ENCODE data around the gene IDH1.
A peak's percentile ranks its signal among the peaks of the same experiment; 100 is the strongest.

IDH1 gene

GRCh38 chr2:208254871-208255556 is at the start of gene IDH1:
Gene IDH1, minus strand, starts transcription at chr2:208255071. Its CDS starts 3,520 bp downstream, at chr2:208251551.
- DNase-seq (ENCODE audit: low read depth): no peak
- H3K4me3 ChIP-seq (ENCODE audit: low read depth, low read length): peak within 1 kb of the TSS; percentile 94
- TF ChIP-seq, protein P1, sequence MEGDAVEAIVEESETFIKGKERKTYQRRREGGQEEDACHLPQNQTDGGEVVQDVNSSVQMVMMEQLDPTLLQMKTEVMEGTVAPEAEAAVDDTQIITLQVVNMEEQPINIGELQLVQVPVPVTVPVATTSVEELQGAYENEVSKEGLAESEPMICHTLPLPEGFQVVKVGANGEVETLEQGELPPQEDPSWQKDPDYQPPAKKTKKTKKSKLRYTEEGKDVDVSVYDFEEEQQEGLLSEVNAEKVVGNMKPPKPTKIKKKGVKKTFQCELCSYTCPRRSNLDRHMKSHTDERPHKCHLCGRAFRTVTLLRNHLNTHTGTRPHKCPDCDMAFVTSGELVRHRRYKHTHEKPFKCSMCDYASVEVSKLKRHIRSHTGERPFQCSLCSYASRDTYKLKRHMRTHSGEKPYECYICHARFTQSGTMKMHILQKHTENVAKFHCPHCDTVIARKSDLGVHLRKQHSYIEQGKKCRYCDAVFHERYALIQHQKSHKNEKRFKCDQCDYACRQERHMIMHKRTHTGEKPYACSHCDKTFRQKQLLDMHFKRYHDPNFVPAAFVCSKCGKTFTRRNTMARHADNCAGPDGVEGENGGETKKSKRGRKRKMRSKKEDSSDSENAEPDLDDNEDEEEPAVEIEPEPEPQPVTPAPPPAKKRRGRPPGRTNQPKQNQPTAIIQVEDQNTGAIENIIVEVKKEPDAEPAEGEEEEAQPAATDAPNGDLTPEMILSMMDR (IDR thresholded peaks at IDR 0.05; ENCODE audit: control insufficient read depth, extremely low read depth, insufficient read depth): peak; percentile 62

DNA sequence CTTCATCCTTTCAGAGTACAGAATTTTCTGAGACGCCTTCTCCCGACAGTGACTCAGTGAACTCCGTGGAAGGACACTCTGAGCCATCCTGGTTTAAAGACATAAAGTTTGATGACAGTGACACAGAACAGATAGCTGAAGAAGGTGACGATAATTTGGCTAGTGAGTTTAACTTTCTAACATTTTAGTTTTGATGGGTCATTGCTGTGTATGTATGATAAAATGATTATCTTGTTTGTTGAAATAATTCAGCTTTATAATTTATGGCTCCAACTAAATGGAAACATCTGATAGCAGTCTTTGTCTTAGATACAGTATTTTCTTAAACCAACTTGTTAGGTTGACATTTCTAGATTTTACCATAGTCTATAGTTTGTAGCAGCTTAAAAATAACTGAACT is 49.3 kb upstream of the IDH1 start:
- H3K4me3 ChIP-seq (ENCODE audit: low read depth, low read length): no peak overlapping the region
- TF ChIP-seq, protein P1 (IDR thresholded peaks at IDR 0.05; ENCODE audit: control insufficient read depth, extremely low read depth, insufficient read depth): no peak
- no peak for DNase-seq (ENCODE audit: low read depth)

GRCh38 chr2:208300847-208301618 is 46.2 kb upstream of the IDH1 start:
- no peak for DNase-seq (ENCODE audit: low read depth)
- H3K4me3 ChIP-seq (ENCODE audit: low read depth, low read length): no peak overlapping the region
- TF ChIP-seq, protein P1 (IDR thresholded peaks at IDR 0.05; ENCODE audit: control insufficient read depth, extremely low read depth, insufficient read depth): no peak

- DNase-seq (ENCODE audit: low read depth): no peak
- no peak overlapping the region for H3K4me3 ChIP-seq (ENCODE audit: low read depth, low read length)
- TF ChIP-seq, protein P1 (IDR thresholded peaks at IDR 0.05; ENCODE audit: control insufficient read depth, extremely low read depth, insufficient read depth): no peak
Measured at GRCh38 chr2:208297961-208298360, 43.1 kb upstream of the IDH1 start.

DNA sequence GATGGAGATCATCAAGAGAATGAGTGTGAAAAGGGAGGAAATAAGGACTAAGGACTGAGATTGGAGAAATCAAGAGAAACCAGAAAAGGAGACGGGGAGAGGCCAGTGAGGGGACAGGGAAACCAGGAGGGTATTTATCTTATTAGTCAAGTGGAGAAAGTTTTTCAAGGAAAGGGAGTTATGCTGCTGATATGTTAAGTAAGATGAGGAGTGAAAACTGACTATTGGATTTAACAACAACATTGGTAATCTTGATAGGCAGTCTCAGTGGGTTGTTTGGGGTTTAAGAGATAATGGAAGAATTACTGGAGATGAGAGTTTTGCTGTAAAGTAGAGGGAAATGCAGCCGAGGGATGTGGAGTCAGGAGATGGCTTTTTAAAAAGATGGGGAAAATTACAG is 41.7 kb upstream of the IDH1 start:
- no peak overlapping the region for H3K4me3 ChIP-seq (ENCODE audit: low read depth, low read length)
- TF ChIP-seq, protein P1 (IDR thresholded peaks at IDR 0.05; ENCODE audit: control insufficient read depth, extremely low read depth, insufficient read depth): no peak
- DNase-seq (ENCODE audit: low read depth): no peak

DNA sequence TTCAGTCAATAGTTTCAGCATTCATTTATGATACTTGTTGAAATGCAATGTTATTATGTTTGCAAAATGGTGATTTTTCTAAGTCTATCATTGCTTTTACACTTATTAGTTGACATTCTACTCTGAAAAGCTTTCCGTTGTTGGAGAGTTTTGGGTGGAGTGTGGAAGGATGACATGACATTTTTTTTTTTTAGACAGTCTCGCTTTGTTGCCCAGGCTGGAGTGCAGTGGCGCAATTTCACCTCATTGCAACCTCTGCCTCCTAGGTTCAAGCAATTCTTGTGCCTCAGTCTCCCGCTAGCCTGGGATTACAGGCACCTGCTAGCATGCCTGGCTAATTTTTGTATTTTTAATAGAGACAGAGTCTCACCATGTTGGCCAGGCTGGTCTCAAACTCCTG is 41.0 kb upstream of the IDH1 start:
- no peak overlapping the region for H3K4me3 ChIP-seq (ENCODE audit: low read depth, low read length)
- no peak for DNase-seq (ENCODE audit: low read depth)
- TF ChIP-seq, protein P1 (IDR thresholded peaks at IDR 0.05; ENCODE audit: control insufficient read depth, extremely low read depth, insufficient read depth): no peak

All from LNCaP clone FGC (cell line).